ENCODE results near the gene SPAG9.

Gene SPAG9

GRCh38 chr17:51035431-51035830, 85.2 kb downstream of the SPAG9 start:
- TF ChIP-seq CTCF (IDR thresholded peaks at IDR 0.05; ENCODE audit: low read depth, low read length, missing control alignments): no peak
- DNase-seq (ENCODE audit: low read depth): no peak
- no peak overlapping the region for H3K4me3 ChIP-seq (ENCODE audit: low read depth, low read length)

GRCh38 chr17:51034800-51035199, 85.9 kb downstream of the SPAG9 start:
- no peak overlapping the region for H3K4me3 ChIP-seq (ENCODE audit: low read depth, low read length)
- TF ChIP-seq CTCF (IDR thresholded peaks at IDR 0.05; ENCODE audit: low read depth, low read length, missing control alignments): no peak
- no peak for DNase-seq (ENCODE audit: low read depth)

- TF ChIP-seq CTCF (IDR thresholded peaks at IDR 0.05; ENCODE audit: low read depth, low read length, missing control alignments): no peak
- no peak overlapping the region for H3K4me3 ChIP-seq (ENCODE audit: low read depth, low read length)
- DNase-seq (ENCODE audit: low read depth): no peak
Measured at GRCh38 chr17:51032850-51033249, 87.8 kb downstream of the SPAG9 start.

- no peak overlapping the region for H3K4me3 ChIP-seq (ENCODE audit: low read depth, low read length)
- no peak for TF ChIP-seq CTCF (IDR thresholded peaks at IDR 0.05; ENCODE audit: low read depth, low read length, missing control alignments)
- no peak for DNase-seq (ENCODE audit: low read depth)
Measured at GRCh38 chr17:51029568-51030463, 90.9 kb downstream of the SPAG9 start.

- DNase-seq (ENCODE audit: low read depth): no peak
- no peak for TF ChIP-seq CTCF (IDR thresholded peaks at IDR 0.05; ENCODE audit: low read depth, low read length, missing control alignments)
- H3K4me3 ChIP-seq (ENCODE audit: low read depth, low read length): no peak overlapping the region
Measured at GRCh38 chr17:51029142-51029541, 91.5 kb downstream of the SPAG9 start.

GRCh38 chr17:51028176-51028863, 92.3 kb downstream of the SPAG9 start:
- no peak overlapping the region for H3K4me3 ChIP-seq (ENCODE audit: low read depth, low read length)
- no peak for TF ChIP-seq CTCF (IDR thresholded peaks at IDR 0.05; ENCODE audit: low read depth, low read length, missing control alignments)
- no peak for DNase-seq (ENCODE audit: low read depth)

All from GM12864 (cell line).